Stimulated activated naive CD4-positive, alpha-beta T cell treated with Interleukin-2 at 50 U/mL for 16 hours (primary cell): ENCODE measurements around the gene SMTNL2.
A peak's percentile ranks its signal among the peaks of the same experiment; 100 is the strongest.
"Not testable (repeated sequence)": the region's sequence is repeated elsewhere in the genome, so short reads cannot be mapped to it uniquely, and the experiment has no call there.

Experiments
- DNase-seq: peaks from one replicate; lab custom pipeline; 2025; lab: John Stamatoyannopoulos, UW

Gene SMTNL2

DNA sequence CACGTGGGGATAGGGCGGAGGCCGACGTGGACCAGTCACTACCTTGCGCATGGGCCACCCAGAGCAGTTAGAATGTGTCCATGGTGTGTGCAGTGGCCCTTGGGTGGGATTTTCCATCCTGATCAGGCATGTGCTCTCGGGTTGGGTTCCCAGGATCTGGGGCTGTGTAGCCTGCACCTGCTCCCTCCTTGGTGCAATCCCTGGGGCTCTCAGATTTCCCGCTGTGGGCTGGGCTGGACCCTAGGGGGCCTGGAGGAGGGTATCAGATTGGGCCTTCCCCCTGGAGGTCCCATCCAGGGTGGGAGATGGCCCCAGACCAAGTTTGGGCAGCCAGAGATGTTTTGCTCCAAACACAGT lies 1.3 kb downstream of the SMTNL2 start:
- no peak for DNase-seq

DNA sequence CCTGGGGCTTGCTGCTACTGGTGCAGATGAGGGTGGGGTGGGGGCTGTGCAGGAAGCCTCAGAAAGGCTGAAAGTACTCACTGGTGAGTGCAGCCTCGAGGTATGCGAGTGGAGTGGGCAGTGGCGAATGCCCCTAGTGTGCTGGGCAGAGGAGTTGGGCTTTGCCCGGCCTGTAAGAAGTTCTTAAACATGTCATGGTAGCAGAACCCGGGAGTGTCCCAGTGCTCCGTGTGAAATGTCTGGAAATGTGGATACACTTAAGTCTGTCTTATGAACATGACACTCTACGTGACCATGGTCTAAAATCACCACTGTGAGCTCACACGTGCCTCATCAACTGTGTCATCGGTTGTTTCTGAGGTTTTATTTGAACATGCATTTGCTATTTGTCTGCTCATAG lies 1.7 kb downstream of the SMTNL2 start:
- no peak for DNase-seq

GRCh38 chr17:4587195-4587594 lies 2.9 kb downstream of the SMTNL2 start:
- no peak for DNase-seq

DNA sequence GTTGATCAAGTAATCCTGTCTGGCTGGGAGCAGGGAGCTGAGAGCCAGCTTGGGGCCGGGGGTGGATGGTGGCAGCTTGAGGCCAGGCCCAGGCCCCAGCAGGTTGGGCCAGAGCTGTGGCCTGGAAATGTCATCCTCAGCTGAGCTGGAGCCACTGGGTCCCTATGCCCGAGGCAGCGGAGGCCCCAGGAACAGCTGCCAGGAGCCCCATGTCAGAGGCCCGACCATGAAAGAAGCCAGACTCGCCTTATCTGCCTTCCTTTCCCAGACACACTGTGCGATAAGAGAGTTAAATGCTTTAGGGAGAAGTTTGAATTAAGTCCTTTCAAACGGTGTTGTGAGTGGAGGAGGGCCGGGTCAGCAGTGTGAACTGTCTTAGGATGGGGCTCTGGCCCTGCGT lies 3.5 kb downstream of the SMTNL2 start:
- DNase-seq = no peak

DNA sequence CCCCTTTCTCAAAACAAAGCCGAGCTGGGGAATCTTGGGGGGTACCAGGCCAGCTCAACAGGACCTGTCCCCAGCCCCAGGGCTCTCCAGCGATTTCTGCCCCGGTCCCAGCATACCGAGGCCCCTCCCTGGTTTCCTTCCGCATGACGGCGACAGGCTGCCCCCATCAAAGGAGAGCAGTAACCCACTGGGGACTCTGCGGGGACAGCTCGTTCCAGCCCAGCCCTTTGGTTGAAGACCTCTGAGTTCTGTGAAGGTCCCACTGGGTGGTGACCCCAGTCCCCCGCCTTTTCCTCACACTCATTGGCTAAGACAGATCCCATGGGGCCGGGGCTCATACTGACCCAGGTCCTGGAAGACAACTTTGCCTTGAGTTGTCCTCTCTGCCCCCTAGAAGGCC lies 4.1 kb downstream of the SMTNL2 start:
- DNase-seq = no peak

GRCh38 chr17:4588898-4589625 lies 4.7 kb downstream of the SMTNL2 start:
- no peak for DNase-seq

DNA sequence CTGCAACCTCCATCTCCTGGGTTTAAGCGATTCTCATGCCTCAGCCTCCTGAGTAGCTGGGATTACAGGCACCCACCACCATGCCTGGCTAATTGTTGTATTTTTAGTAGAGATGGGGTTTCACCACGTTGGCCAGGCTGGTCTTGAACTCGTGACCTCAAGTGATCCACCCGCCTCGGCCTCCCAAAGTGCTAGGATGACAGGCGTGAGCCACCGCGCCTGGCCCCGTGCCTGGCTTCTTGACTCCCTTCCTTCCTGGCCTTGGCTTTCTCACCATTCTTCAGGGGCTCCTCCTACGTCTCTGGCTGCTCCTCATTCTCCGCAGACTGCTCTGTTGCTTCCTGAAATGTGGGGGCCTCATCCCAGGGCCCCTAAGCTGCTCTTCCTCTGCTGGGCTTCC lies 5.7 kb downstream of the SMTNL2 start:
- not testable (repeated sequence) for DNase-seq

GRCh38 chr17:4590981-4591453 lies 6.7 kb downstream of the SMTNL2 start:
- DNase-seq = no peak

DNA sequence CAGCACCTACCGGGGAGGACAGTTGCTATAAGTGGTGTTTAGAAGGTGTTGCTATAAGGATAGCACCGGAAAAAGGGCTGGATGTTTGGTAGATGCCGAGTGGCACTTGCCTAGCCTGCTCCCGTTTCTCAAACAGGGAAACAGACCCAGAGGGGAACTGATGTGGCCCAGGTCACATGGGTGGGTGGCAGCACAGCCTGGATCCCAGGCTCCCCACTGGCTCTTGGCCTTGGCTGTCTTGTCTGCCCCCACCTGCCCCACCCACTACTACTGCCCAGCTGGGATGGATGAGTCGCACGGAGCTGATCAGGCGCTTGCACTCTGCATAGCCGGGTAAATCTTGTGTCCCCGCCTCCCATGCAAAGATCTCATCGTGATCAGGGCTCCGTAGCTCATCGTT lies 7.2 kb downstream of the SMTNL2 start:
- no peak for DNase-seq

- DNase-seq = no peak
These were observed 8.1 kb downstream of the SMTNL2 start for GRCh38 chr17:4592240-4593005.

DNA sequence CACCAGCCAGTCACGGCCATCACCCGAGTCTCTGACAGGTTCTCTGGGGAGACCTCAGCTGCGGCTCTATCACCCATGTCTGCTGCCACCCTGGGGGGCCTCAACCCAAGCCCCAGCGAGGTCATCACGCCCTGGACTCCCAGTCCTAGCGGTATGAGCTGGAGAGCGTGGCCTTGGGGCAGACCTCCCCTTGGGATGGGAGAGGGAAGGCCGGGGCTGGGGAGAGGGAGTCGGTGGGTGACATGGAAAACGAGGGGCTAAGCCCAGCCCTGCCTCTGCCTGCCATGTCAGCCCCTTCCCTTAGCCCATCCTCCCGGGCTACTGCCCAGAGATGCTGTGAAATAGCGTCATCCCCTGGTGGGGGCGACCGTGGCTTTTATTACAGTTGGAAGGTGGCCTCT lies 8.7 kb downstream of the SMTNL2 start:
- DNase-seq = no peak

DNA sequence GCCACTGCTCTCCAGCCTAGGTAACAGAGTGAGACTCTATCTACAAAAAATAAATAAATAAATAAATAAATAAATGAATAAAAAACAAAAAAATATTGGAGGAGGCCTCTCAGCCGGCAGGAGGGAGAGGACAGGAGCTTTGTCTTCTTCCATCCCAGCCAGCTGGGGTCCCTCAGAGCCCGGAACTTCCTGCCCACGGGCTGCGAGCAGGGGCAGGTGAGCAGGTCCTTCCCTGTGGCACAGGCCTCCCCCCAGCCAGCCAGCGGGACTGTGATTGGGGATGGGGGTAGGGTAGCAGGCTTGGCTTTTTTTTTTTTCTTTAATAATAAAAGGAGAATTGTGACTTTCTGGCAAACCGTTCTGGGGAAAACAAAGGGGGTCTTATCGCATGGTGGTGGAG lies 10.1 kb downstream of the SMTNL2 start:
- DNase-seq = no peak

- DNase-seq = peak; percentile 17
These were observed 10.8 kb downstream of the SMTNL2 start for GRCh38 chr17:4594931-4595684.

DNA sequence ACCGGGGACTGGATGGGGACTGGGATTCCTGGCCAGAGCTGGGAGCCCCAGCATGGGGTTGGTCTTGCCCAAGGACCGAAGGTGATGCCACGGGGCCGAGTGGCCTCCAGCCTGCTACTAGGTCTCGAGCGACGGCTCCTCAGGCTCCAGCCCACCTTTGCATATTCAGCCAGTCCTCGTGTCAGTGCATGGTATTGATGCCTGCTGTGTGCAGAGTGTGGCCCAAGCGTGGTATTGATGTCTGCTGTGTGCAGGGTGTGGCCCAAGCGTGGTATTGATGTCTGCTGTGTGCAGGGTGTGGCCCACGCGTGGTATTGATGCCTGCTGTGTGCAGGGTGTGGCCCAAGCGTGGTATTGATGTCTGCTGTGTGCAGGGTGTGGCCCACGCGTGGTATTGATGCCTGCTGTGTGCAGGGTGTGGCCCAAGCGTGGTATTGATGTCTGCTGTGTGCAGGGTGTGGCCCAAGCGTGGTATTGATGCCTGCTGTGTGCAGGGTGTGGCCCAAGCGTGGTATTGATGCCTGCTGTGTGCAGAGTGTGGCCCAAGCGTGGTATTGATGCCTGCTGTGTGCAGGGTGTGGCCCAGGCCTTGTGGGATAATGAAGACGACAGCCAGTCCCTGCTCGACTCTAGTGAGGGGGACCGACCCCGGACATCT lies 11.5 kb downstream of the SMTNL2 start:
- DNase-seq = not testable (repeated sequence)

- DNase-seq = no peak
These were observed 12.5 kb downstream of the SMTNL2 start for GRCh38 chr17:4596636-4597380.

DNA sequence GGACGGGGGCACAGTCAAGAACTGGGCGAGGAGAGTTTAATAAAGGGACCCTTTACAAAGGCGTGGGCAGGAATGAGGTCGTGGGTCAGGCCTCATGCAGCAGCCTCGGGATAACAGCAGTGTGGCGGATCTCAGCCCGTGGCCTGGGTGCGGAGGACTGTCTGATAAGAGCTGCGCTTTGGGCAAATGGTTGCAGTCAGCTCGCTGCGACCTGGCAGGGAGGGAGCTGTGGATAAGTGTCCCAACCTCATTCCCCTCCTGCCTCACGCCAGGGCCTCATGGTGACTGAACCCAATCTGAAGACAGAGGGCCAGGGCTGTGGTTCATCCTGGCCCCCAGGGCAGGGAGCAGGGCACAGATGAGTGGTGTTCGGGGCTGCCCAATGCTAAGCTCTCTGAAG lies 13.6 kb downstream of the SMTNL2 start:
- DNase-seq = no peak

- no peak for DNase-seq
These were observed 14.6 kb downstream of the SMTNL2 start for GRCh38 chr17:4598776-4599504.

GRCh38 chr17:4599505-4600281 lies 15.4 kb downstream of the SMTNL2 start:
- no peak for DNase-seq

GRCh38 chr17:4600563-4600962 lies 16.2 kb downstream of the SMTNL2 start:
- no peak for DNase-seq

DNA sequence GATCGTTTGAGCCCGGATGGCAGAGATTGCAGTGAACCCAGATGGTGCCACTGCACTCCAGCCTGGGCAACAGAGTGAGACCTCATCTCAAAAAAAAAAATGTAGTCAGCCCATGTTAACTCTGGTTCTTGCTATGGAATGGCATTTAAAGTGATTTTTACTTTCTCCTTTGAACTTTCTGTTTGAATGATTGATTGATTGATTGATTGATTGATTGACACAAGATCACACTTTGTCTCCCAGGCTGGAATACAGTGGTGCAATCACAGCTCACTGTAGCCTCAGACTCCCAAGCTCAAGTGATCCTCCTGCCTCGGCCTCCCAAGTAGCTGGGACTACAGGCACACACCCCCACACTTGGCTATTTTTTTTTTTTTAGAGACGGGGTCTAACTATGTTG lies 17.0 kb downstream of the SMTNL2 start:
- no peak for DNase-seq
